ENCODE measurements around the gene NFIX. TPM values are rescaled to one million over a fixed set of nuclear protein-coding genes. Genes with fewer than 3 reads are reported as not detected.
A peak's percentile ranks its signal among the peaks of the same experiment; 100 is the strongest.

Gene NFIX
- total and polyA plus RNA-seq, 9 of the 15 experiments (the other 6 are each of a cell fraction or from before 2014, with no cell fraction given): 0.28 to 26.8 (median 5.4) TPM

- no peak overlapping the region for H3K4me2 ChIP-seq (ENCODE audit: insufficient read depth, low read length)
- H4K20me1 ChIP-seq (replicated peaks; ENCODE audit: control insufficient read depth, insufficient read depth, low read length): peaks cover 43% of the 10 kb centered on the region
- intact Hi-C loops (cut with micrococcal nuclease) (no loop called here), in situ Hi-C loops (cut with MboI) (no loop called here)
- H3K27ac ChIP-seq (ENCODE audit: extremely low read depth, low read depth, low read length): no peak overlapping the region
- H2AFZ ChIP-seq (ENCODE audit: low read depth, low read length): no peak overlapping the region
- 81% methylated on average over 3 of the region's 3 CpGs for WGBS (ENCODE audit: insufficient coverage, low coverage, missing lambda C conversion rate)
- H3K4me3 ChIP-seq: no peak overlapping the region
- ChIA-PET POLR2A (interaction anchor here (0.7 to 3.2 kb wide), 7 partner anchors 10 to 374 kb away, joined by 3 to 17 read pairs (median 7); partner anchors contain the start of genes IER2, NACC1 and STX10), CTCF (ENCODE audit: low intra/inter-chr PET ratio) (no interaction called here)
- DNase-seq (ENCODE audit: extremely low read depth in 1 of 4, low spot score in 3 of 4) (no peak), FAIRE-seq (no peak), ATAC-seq (no peak)
- H3K9ac ChIP-seq (ENCODE audit: insufficient read depth in 1 of 2, low read depth in 2 of 2, low read length in 2 of 2): 0 out of 4 replicates have a peak overlapping the region, but pooled peaks of 1 of the 2 experiments have one; percentile 16
- no peaks in the 10 kb centered on the region for H3K9me3 ChIP-seq (replicated peaks; ENCODE audit: control insufficient read depth, insufficient read depth, low read depth, low read length)
- H3K9me1 ChIP-seq (ENCODE audit: control insufficient read depth, insufficient read depth, low read length): no peaks in the 10 kb centered on the region
- H3K36me3 ChIP-seq (ENCODE audit: control insufficient read depth, insufficient read depth, low read length): peaks cover 87% of the 10 kb centered on the region
- H3K79me2 ChIP-seq (ENCODE audit: control insufficient read depth, insufficient read depth, low read length): peaks cover 86% of the 10 kb centered on the region
- H3K4me1 ChIP-seq (replicated peaks in 1 of 2; ENCODE audit: control insufficient read depth in 2 of 2, insufficient read depth in 2 of 2, low read length in 2 of 2): peaks cover 16 to 24% of the 10 kb centered on the region in 2 experiments
- no TSS peak for BruUV-seq (replicated peaks)
- no peaks in the 10 kb centered on the region for H3K27me3 ChIP-seq (ENCODE audit: control insufficient read depth in 2 of 2, insufficient read depth in 2 of 2, low read length in 2 of 2)
- TF ChIP-seq EWSR1 (IDR thresholded peaks at IDR 0.05; ENCODE audit: borderline replicate concordance, low read depth, partially characterized antibody) (no peak), CREM (IDR thresholded peaks at IDR 0.05; ENCODE audit: low read depth) (no peak), JUN (IDR thresholded peaks at IDR 0.05; ENCODE audit: borderline replicate concordance, low read depth, low read length) (no peak), JUN (CRISPR knock-in tag; IDR thresholded peaks at IDR 0.05; ENCODE audit: borderline replicate concordance) (no peak), NR2C2 (CRISPR knock-in tag; IDR thresholded peaks at IDR 0.05) (no peak), NR2C2 (tag; IDR thresholded peaks at IDR 0.05) (no peak), PRMT5 (CRISPR knock-in tag; IDR thresholded peaks at IDR 0.05) (no peak), NBN (IDR thresholded peaks at IDR 0.05; ENCODE audit: low read depth) (no peak), DMBX1 (CRISPR knock-in tag; IDR thresholded peaks at IDR 0.05; ENCODE audit: borderline replicate concordance) (no peak), ZFP91 (CRISPR knock-in tag; IDR thresholded peaks at IDR 0.05) (no peak), MEF2D (tag; conservative IDR thresholded peaks at IDR 0.05; ENCODE audit: low read depth) (no peak), KLF1 (tag; IDR thresholded peaks at IDR 0.05) (no peak), ZBTB17 (CRISPR knock-in tag; IDR thresholded peaks at IDR 0.05) (no peak), GATA2 (CRISPR knock-in tag; IDR thresholded peaks at IDR 0.05) (no peak), ZNF282 (CRISPR knock-in tag; IDR thresholded peaks at IDR 0.05) (no peak), TAF9B (IDR thresholded peaks at IDR 0.05; ENCODE audit: partially characterized antibody) (no peak), PURB (CRISPR knock-in tag; IDR thresholded peaks at IDR 0.05; ENCODE audit: low read depth) (no peak), FOXP4 (CRISPR knock-in tag; IDR thresholded peaks at IDR 0.05; ENCODE audit: borderline replicate concordance) (0 out of 2 replicates have a peak, but pooled peaks have one; percentile 20), NCOA6 (IDR thresholded peaks at IDR 0.05) (no peak)
- TF ChIP-seq, protein P1, sequence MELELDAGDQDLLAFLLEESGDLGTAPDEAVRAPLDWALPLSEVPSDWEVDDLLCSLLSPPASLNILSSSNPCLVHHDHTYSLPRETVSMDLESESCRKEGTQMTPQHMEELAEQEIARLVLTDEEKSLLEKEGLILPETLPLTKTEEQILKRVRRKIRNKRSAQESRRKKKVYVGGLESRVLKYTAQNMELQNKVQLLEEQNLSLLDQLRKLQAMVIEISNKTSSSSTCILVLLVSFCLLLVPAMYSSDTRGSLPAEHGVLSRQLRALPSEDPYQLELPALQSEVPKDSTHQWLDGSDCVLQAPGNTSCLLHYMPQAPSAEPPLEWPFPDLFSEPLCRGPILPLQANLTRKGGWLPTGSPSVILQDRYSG (tag; conservative IDR thresholded peaks at IDR 0.05; ENCODE audit: low read depth): no peak
Measured at GRCh38 chr19:13130886-13131490, 135.7 kb downstream of the NFIX start.
